ENCODE measurements around the gene VSTM5.

DNA sequence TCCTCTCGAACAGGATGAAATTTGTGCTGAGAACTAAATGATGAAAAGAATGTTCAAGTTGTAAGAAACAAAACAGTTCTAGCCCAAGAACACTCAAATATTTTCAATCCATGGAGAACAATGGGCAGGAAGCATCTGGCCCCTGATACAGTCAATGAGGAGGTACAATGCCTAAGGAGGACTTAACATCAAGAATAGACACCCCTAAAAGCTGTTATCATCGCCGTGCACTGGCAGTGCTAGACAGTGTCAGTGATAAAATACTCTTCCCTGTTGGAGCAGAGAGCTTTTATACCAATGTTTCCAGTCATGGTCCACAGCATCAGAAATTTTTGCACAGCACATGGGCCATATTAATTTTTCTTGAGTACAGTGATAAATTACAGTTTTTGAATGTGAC lies 20.2 kb upstream of the VSTM5 start:
- no peak for TF ChIP-seq CTCF (IDR thresholded peaks at IDR 0.05)
- TF ChIP-seq POLR2AphosphoS5 (IDR thresholded peaks at IDR 0.05), result no peak

Data from sigmoid colon (tissue), 4 donors.